HEK293 (cell line): Measurements from ENCODE around the gene CSMD2.

Experiments
- CTCF ChIA-PET: fragments of 350-600 bp; formaldehyde crosslinking; extraction: SDS; loops from one replicate; lab custom pipeline; 2021; ENCODE audit warnings: antibody characterized with exemption; lab: Yijun Ruan, JAX
- POLR2A ChIA-PET: fragments of 300-600 bp; formaldehyde crosslinking; extraction: SDS; loops from one replicate; lab custom pipeline; 2020; ENCODE audit warnings: antibody characterized with exemption, inconsistent platforms; lab: Yijun Ruan, JAX
- H3K27ac ChIP-seq: fragments of 200-500 bp; sonication (Bioruptor generic); 2 replicates; pipeline ENCODE4 v1.5.1; 2014; ENCODE audit warnings: low read depth, low read length, control low read depth, inconsistent platforms; ENCODE audit errors: extremely low read depth
- H3K36me3 ChIP-seq, 2 experiments: fragments of 200-500 bp in 1 of 2; sonication (Bioruptor generic) in 1 of 2; 1 replicate in 1 of 2; 2 replicates in 1 of 2; pipeline ENCODE4 v1.5.1; 2014 to 2017; ENCODE audit warnings: inconsistent platforms in 2 of 2, low read length in 2 of 2; ENCODE audit not compliant: control insufficient read depth in 2 of 2, insufficient read depth in 1 of 2
- H3K4me1 ChIP-seq: fragments of 200-500 bp; sonication (Bioruptor generic); 2 replicates; pipeline ENCODE4 v1.5.1; 2014; ENCODE audit warnings: mild to moderate bottlenecking, low read length, inconsistent platforms; ENCODE audit not compliant: control insufficient read depth, insufficient read depth
- H3K4me3 ChIP-seq: 2 replicates; pipeline ENCODE4 v1.5.1; 2011; ENCODE audit warnings: low read depth, mild to moderate bottlenecking, control low read depth, low read length, moderate library complexity
- H3K9me3 ChIP-seq: fragments of 200-500 bp; sonication (Bioruptor generic); 2 replicates; pipeline ENCODE4 v1.5.1; 2014; ENCODE audit warnings: low read depth, low read length, inconsistent platforms; ENCODE audit not compliant: control insufficient read depth, insufficient read depth
- BCL11A ChIP-seq: fragments of 450-650 bp; formaldehyde crosslinking; IDR thresholded peaks from 2 replicates; pipeline ENCODE4 v1.5.1; 2016; ENCODE audit warnings: low read depth, missing biosample characterization, missing genetic modification characterization
- IKZF3 ChIP-seq: fragments of 450-650 bp; IDR thresholded peaks from 2 replicates; pipeline ENCODE4 v1.5.0; 2018; ENCODE audit warnings: missing biosample characterization, mild to moderate bottlenecking, missing genetic modification characterization, moderate library complexity
- KLF10 ChIP-seq: fragments of 450-650 bp; IDR thresholded peaks from 2 replicates; pipeline ENCODE4 v1.5.1; 2018; ENCODE audit warnings: missing biosample characterization, mild to moderate bottlenecking, missing genetic modification characterization
- REPIN1 ChIP-seq: fragments of 450-650 bp; formaldehyde crosslinking; IDR thresholded peaks from 2 replicates; pipeline ENCODE4 v1.5.1; 2017; ENCODE audit warnings: missing biosample characterization, missing genetic modification characterization, low read depth
- TSHZ1 ChIP-seq: fragments of 450-650 bp; formaldehyde crosslinking; IDR thresholded peaks from 2 replicates; pipeline ENCODE4 v1.5.1; 2016; ENCODE audit warnings: missing biosample characterization, missing genetic modification characterization, borderline replicate concordance
- ZBTB8A ChIP-seq: fragments of 450-650 bp; formaldehyde crosslinking; IDR thresholded peaks from 2 replicates; pipeline ENCODE4 v1.5.1; 2016; ENCODE audit warnings: missing biosample characterization, missing genetic modification characterization
- ZNF140 ChIP-seq: fragments of 450-650 bp; formaldehyde crosslinking; IDR thresholded peaks from 2 replicates; pipeline ENCODE4 v1.5.1; 2016; ENCODE audit warnings: missing biosample characterization, missing genetic modification characterization
- ZNF155 ChIP-seq: fragments of 450-650 bp; formaldehyde crosslinking; IDR thresholded peaks from 2 replicates; pipeline ENCODE4 v1.5.1; 2016; ENCODE audit warnings: missing biosample characterization, missing genetic modification characterization
- ZNF157 ChIP-seq: fragments of 450-650 bp; formaldehyde crosslinking; IDR thresholded peaks from 2 replicates; pipeline ENCODE4 v1.5.1; 2016; ENCODE audit warnings: missing biosample characterization, missing genetic modification characterization
- ZNF223 ChIP-seq: fragments of 450-650 bp; formaldehyde crosslinking; IDR thresholded peaks from 2 replicates; pipeline ENCODE4 v1.5.1; 2016; ENCODE audit warnings: missing biosample characterization, missing genetic modification characterization
- ZNF23 ChIP-seq: fragments of 450-650 bp; formaldehyde crosslinking; IDR thresholded peaks from 2 replicates; pipeline ENCODE4 v1.5.1; 2016; ENCODE audit warnings: missing biosample characterization, missing genetic modification characterization, borderline replicate concordance
- ZNF302 ChIP-seq: fragments of 450-650 bp; formaldehyde crosslinking; IDR thresholded peaks from 2 replicates; pipeline ENCODE4 v1.5.1; 2016; ENCODE audit warnings: missing biosample characterization, missing genetic modification characterization, low read depth
- ZNF335 ChIP-seq: fragments of 450-650 bp; formaldehyde crosslinking; conservative IDR thresholded peaks from 2 replicates; pipeline ENCODE4 v1.5.1; 2016; ENCODE audit warnings: missing biosample characterization, missing genetic modification characterization
- ZNF391 ChIP-seq: fragments of 450-650 bp; formaldehyde crosslinking; IDR thresholded peaks from 2 replicates; pipeline ENCODE4 v1.5.1; 2016; ENCODE audit warnings: low read depth, missing biosample characterization, missing genetic modification characterization, borderline replicate concordance
- ZNF501 ChIP-seq: fragments of 450-650 bp; formaldehyde crosslinking; IDR thresholded peaks from 2 replicates; pipeline ENCODE4 v1.5.1; 2016; ENCODE audit warnings: missing biosample characterization, missing genetic modification characterization
- ZNF558 ChIP-seq: fragments of 450-650 bp; formaldehyde crosslinking; IDR thresholded peaks from 2 replicates; pipeline ENCODE4 v1.5.1; 2016; ENCODE audit warnings: missing biosample characterization, missing genetic modification characterization
- ZNF571 ChIP-seq: fragments of 450-650 bp; formaldehyde crosslinking; IDR thresholded peaks from 2 replicates; pipeline ENCODE4 v1.5.0; 2017; ENCODE audit warnings: missing biosample characterization, missing genetic modification characterization
- ZNF645 ChIP-seq: fragments of 450-650 bp; formaldehyde crosslinking; IDR thresholded peaks from 2 replicates; pipeline ENCODE4; 2016; ENCODE audit warnings: missing biosample characterization, missing genetic modification characterization
- ZNF701 ChIP-seq: fragments of 450-650 bp; formaldehyde crosslinking; IDR thresholded peaks from 2 replicates; pipeline ENCODE4 v1.5.1; 2016; ENCODE audit warnings: missing biosample characterization, missing genetic modification characterization
- ZNF707 ChIP-seq: fragments of 450-650 bp; formaldehyde crosslinking; IDR thresholded peaks from 2 replicates; pipeline ENCODE4 v1.5.1; 2016; ENCODE audit warnings: missing biosample characterization, missing genetic modification characterization
- ZNF777 ChIP-seq: fragments of 450-650 bp; formaldehyde crosslinking; IDR thresholded peaks from 2 replicates; pipeline ENCODE4 v1.5.1; 2017; ENCODE audit warnings: missing biosample characterization, missing genetic modification characterization, borderline replicate concordance
- TF ChIP-seq, protein P1 (sequence below): fragments of 450-650 bp; formaldehyde crosslinking; IDR thresholded peaks from 2 replicates; pipeline ENCODE4 v1.5.1; 2016; ENCODE audit warnings: missing biosample characterization, missing genetic modification characterization
- TF ChIP-seq, protein P2 (sequence below): fragments of 450-650 bp; formaldehyde crosslinking; IDR thresholded peaks from 2 replicates; pipeline ENCODE4 v1.5.1; 2017; ENCODE audit warnings: missing biosample characterization, mild to moderate bottlenecking, missing genetic modification characterization, moderate library complexity
- TF ChIP-seq, protein P3 (sequence below): fragments of 450-650 bp; formaldehyde crosslinking; IDR thresholded peaks from 2 replicates; pipeline ENCODE4 v1.5.1; 2016; ENCODE audit warnings: missing biosample characterization, missing genetic modification characterization
- TF ChIP-seq, protein P4 (sequence below): fragments of 450-650 bp; formaldehyde crosslinking; IDR thresholded peaks from 2 replicates; pipeline ENCODE4 v1.5.1; 2016; ENCODE audit warnings: missing biosample characterization, missing genetic modification characterization

The CSMD2 gene

DNA sequence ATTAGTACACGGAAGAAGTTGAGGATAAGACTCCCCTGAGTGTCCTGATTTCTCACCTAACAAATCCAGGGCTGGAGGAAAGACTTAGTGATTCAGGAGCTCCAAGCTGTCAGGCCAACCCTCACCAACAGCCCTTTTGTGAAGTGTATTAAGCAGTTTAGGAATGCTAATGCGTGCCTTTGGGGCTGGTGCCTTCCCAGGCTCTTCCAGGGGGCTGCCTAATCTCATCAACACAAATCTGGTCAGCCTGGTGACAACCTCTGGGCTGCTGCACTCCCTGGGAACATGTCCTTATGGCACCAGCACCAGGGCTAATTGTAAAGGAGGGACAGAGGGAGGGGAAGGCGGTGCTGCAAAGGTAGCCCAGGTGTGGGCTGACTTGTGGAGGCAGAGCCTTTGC is 15.5 kb downstream of the CSMD2 start (continued):
- no peak for TF ChIP-seq IKZF3 (tag by site-specific recombination)
- TF ChIP-seq ZNF335 (tag by site-specific recombination) = no peak
- TF ChIP-seq ZNF140 (tag by site-specific recombination) = no peak
- TF ChIP-seq, protein P1, sequence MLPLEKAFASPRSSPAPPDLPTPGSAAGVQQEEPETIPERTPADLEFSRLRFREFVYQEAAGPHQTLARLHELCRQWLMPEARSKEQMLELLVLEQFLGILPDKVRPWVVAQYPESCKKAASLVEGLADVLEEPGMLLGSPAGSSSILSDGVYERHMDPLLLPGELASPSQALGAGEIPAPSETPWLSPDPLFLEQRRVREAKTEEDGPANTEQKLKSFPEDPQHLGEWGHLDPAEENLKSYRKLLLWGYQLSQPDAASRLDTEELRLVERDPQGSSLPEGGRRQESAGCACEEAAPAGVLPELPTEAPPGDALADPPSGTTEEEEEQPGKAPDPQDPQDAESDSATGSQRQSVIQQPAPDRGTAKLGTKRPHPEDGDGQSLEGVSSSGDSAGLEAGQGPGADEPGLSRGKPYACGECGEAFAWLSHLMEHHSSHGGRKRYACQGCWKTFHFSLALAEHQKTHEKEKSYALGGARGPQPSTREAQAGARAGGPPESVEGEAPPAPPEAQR (tag by site-specific recombination) = no peak
- TF ChIP-seq ZNF707 (tag by site-specific recombination) = no peak

GRCh38 chr1:34147301-34147700 is 17.7 kb downstream of the CSMD2 start:
- no peaks in the 10 kb centered on the region for H3K36me3 ChIP-seq
- no peak overlapping the region for H3K4me3 ChIP-seq
- CTCF ChIA-PET = no interaction called here
- POLR2A ChIA-PET = no interaction called here
- H3K4me1 ChIP-seq = no peaks in the 10 kb centered on the region
- no peaks in the 10 kb centered on the region for H3K9me3 ChIP-seq
- H3K27ac ChIP-seq = no peak overlapping the region
- no peak for TF ChIP-seq ZNF701 (tag by site-specific recombination)
- no peak for TF ChIP-seq ZNF558 (tag by site-specific recombination)
- no peak for TF ChIP-seq ZNF391
- no peak for TF ChIP-seq REPIN1 (tag by site-specific recombination)
- no peak for TF ChIP-seq BCL11A (tag by site-specific recombination)
- TF ChIP-seq ZNF157 (tag by site-specific recombination) = no peak
- no peak for TF ChIP-seq ZNF155 (tag by site-specific recombination)
- TF ChIP-seq, protein P2, sequence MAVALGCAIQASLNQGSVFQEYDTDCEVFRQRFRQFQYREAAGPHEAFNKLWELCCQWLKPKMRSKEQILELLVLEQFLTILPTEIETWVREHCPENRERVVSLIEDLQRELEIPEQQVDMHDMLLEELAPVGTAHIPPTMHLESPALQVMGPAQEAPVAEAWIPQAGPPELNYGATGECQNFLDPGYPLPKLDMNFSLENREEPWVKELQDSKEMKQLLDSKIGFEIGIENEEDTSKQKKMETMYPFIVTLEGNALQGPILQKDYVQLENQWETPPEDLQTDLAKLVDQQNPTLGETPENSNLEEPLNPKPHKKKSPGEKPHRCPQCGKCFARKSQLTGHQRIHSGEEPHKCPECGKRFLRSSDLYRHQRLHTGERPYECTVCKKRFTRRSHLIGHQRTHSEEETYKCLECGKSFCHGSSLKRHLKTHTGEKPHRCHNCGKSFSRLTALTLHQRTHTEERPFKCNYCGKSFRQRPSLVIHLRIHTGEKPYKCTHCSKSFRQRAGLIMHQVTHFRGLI (tag by site-specific recombination) = no peak
- TF ChIP-seq, protein P3, sequence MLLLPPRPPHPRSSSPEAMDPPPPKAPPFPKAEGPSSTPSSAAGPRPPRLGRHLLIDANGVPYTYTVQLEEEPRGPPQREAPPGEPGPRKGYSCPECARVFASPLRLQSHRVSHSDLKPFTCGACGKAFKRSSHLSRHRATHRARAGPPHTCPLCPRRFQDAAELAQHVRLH (tag by site-specific recombination) = no peak
- TF ChIP-seq ZBTB8A (tag by site-specific recombination) = no peak
- TF ChIP-seq ZNF777 = no peak
- no peak for TF ChIP-seq ZNF571 (tag by site-specific recombination)
- no peak for TF ChIP-seq ZNF23 (tag by site-specific recombination)
- TF ChIP-seq ZNF501 (tag by site-specific recombination) = no peak
- no peak for TF ChIP-seq ZNF223 (tag by site-specific recombination)
- no peak for TF ChIP-seq TSHZ1 (tag by site-specific recombination)
- TF ChIP-seq, protein P4, sequence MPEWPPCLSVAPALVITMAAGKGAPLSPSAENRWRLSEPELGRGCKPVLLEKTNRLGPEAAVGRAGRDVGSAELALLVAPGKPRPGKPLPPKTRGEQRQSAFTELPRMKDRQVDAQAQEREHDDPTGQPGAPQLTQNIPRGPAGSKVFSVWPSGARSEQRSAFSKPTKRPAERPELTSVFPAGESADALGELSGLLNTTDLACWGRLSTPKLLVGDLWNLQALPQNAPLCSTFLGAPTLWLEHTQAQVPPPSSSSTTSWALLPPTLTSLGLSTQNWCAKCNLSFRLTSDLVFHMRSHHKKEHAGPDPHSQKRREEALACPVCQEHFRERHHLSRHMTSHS (tag by site-specific recombination) = no peak
- no peak for TF ChIP-seq ZNF302 (tag by site-specific recombination)
- TF ChIP-seq ZNF645 (tag by site-specific recombination) = no peak
- TF ChIP-seq KLF10 (tag by site-specific recombination) = no peak
- TF ChIP-seq, all 188 proteins: peak for 0
